ENCODE data around the gene HDGFL3.

DNA sequence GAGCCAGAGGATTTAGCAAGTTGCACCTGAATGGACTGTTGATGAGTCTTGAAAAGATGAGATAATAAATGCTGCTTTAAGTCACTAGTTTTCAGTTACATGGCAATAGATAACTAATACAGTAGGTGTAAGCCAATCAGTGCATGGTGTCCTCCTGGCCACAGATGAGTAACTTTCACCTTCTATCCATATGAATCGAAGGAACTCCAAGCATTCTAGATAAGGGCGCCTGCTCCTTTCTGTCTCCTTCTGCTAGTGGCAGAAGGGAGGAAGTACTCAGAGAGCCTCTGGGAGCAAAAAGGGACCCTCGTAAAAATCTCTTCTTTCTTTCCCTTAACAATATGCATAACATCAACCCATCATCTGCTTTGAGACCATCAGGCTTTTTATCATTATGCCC lies 62.9 kb downstream of the HDGFL3 start:
- TF ChIP-seq, protein P1, sequence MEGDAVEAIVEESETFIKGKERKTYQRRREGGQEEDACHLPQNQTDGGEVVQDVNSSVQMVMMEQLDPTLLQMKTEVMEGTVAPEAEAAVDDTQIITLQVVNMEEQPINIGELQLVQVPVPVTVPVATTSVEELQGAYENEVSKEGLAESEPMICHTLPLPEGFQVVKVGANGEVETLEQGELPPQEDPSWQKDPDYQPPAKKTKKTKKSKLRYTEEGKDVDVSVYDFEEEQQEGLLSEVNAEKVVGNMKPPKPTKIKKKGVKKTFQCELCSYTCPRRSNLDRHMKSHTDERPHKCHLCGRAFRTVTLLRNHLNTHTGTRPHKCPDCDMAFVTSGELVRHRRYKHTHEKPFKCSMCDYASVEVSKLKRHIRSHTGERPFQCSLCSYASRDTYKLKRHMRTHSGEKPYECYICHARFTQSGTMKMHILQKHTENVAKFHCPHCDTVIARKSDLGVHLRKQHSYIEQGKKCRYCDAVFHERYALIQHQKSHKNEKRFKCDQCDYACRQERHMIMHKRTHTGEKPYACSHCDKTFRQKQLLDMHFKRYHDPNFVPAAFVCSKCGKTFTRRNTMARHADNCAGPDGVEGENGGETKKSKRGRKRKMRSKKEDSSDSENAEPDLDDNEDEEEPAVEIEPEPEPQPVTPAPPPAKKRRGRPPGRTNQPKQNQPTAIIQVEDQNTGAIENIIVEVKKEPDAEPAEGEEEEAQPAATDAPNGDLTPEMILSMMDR (IDR thresholded peaks at IDR 0.05), result no peak
- no peak for TF ChIP-seq EZH2 (IDR thresholded peaks at IDR 0.05)

All from neural progenitor cell (in vitro differentiated cells).